HG03378 (cell line): ENCODE measurements around the gene APIP.

Source experiments
- ATAC-seq: cut with Tn5 transposase; IDR thresholded peaks from one replicate; pipeline ENCODE4 v1.9.1; 2021; ENCODE audit warnings: mild to moderate bottlenecking, moderate library complexity; ENCODE audit not compliant: unreplicated experiment

Gene APIP

DNA sequence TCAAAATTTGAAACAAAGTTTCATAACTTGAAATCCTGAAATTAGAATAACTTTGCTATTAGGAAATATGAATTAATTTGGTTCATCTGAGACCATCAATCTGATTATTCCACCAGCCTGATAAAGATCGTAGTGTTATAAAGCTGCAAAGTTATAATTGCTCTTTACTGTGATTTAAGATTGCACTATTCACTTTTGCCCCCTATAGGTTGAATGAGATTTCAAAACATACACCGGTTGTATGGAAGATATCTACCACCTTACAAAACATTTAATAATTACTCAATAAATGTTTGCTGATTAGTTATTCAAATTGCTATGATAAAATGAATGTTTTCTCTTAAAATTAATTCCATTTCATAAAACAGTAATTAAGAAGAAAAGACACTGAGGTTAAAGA lies 26.1 kb downstream of the APIP start:
- no peak for ATAC-seq

DNA sequence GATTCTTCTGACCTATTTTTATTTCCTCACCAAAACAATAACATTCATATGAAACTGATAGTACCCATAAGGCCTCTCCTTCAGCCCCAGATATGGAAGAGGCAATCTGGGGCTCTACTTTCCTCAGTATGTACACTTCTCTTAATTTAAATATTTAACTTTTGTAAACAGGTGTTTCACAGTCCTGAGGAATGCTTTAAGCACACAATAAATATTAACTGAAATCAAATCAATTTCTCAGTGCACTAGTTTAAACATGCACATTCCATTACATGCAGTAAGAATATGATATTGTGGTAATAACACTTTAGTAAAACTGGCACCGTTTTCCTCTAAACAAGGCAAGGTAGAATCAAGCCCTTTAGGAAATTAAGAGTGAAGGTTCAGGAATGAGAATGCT lies 28.9 kb downstream of the APIP start:
- no peak for ATAC-seq

DNA sequence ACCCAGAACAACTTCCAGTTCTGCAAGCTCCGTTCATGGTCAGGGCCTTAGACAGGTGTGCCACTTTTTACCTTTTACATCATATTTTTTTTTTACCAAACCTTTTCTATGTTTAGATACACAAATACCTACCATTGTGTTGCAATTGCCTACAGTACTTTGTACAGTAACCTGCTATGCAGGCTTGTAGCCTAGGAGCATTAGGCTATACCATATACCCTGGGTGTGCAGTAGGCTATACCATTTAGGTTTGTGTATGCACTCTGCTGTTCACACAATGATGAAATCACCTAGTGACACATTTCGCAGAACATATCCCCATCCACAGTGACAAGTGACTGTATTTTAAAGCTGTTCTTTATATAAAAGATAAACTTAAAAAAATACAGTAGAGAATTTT lies 29.6 kb downstream of the APIP start:
- no peak for ATAC-seq

GRCh38 chr11:34881900-34882299 lies 34.3 kb downstream of the APIP start:
- no peak for ATAC-seq

DNA sequence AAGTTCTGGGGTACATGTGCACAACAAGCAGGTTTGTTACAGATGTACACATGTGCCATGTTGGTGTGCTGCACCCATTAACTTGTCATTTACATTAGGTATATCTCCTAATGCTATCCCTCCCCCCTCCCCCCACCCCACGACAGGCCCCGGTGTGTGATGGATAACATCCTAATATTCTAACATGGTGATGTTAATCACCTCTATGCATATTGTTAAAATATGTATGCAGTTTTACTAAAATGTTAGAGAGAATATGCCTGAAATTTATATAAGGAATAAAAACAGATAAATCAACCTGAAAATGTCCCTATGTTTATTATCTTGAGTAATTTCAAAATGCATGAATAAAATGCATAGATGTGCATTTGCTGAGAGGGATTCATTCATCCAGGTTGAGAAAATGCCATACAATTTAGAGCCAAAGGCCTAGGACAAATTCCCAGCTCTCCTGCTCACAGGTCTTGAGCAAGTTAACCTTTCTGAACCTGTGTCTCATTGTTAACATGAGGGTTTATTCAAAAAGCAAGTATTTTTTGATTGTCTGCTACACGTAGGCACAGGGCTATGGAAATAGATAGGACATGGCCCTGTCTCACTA lies 38.7 kb downstream of the APIP start:
- ATAC-seq, result no peak

DNA sequence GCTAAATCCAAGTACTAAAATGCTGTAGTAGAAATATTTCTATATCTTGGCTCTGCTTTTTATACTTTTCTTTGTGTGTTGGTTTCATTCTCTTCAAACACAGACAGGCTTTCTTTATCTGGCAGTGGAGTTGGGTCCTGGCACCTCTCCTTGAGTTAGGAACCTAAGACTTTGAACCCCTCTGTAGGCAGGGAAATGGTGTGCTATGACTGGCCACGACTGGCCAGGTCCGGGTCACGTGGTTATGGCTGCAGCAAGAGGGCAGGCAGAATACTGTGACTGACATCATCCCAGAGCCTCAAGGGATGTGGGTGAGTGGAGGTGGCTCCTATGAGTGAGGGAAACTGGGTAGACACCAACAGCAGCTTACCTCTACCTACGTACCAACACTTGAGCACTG lies 42.0 kb downstream of the APIP start:
- no peak for ATAC-seq

GRCh38 chr11:34870548-34871196 lies 45.5 kb downstream of the APIP start:
- ATAC-seq, result no peak

- ATAC-seq, result no peak
Observed at GRCh38 chr11:34869425-34869824, 46.8 kb downstream of the APIP start.

DNA sequence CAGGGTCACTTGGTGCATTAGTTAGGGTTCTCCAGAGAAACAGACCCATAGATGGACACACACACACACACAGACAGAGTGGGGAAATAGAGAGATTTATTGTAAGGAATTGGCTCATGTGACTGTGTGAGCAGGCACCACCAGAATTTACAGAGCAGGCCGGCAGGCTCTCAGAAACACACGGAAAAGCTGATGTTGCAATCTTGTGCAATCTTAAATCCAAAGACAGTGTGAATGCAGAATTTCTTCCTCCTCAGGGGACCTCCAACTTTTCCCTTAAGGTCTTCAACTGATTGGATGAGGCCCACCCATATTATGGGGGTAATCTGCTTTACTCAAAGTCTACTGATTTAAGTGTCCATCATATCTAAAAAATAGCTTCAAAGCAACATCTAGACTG lies 49.8 kb downstream of the APIP start:
- ATAC-seq, result no peak

GRCh38 chr11:34865261-34865660 lies 50.9 kb downstream of the APIP start:
- ATAC-seq, result no peak

- ATAC-seq, result no peak
Observed at GRCh38 chr11:34864424-34864823, 51.8 kb downstream of the APIP start.

GRCh38 chr11:34863048-34863447 lies 53.1 kb downstream of the APIP start:
- no peak for ATAC-seq

- no peak for ATAC-seq
Observed at GRCh38 chr11:34860518-34860917, 55.7 kb downstream of the APIP start.

DNA sequence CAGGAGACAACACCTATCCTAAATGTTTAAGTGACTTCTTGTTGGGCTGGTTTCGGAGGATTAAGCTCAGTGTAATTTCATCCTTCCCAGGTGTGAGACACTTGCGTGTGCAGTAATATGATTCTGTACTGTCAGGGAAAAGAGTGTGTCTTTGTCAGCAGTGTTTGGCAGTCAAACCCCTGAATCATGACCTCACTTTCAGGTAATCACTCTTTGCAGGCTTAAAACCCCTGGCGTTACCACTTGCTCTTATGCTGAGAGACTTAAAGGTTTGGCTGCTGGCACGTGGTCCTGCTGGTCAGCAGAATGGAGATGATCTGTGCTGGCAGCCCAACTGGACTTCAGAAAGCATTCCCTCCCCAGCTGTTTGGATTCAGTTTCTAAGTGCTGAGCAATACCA lies 56.1 kb downstream of the APIP start:
- ATAC-seq, result no peak

- ATAC-seq, result no peak
Observed at GRCh38 chr11:34859496-34859895, 56.7 kb downstream of the APIP start.

DNA sequence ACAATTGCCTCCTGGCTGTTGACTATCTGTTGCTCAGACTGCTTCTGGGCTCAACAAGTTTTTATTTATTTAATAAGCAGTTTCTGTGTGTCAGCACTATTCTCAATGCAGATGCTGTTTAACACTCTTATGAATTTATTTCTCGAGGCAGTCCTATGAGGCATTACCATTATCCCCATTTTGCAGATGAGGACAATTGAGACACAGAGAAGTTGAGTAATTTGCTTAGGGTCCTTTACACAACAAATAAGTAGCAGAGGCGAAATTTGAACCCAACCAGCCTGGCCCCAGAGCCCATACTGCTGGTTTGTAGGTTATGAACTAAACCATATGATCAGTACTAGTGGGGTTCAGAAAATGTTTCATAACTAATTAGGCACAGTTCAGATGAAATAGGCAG lies 58.7 kb downstream of the APIP start:
- no peak for ATAC-seq

GRCh38 chr11:34856251-34856650 lies 59.9 kb downstream of the APIP start:
- ATAC-seq, result no peak

DNA sequence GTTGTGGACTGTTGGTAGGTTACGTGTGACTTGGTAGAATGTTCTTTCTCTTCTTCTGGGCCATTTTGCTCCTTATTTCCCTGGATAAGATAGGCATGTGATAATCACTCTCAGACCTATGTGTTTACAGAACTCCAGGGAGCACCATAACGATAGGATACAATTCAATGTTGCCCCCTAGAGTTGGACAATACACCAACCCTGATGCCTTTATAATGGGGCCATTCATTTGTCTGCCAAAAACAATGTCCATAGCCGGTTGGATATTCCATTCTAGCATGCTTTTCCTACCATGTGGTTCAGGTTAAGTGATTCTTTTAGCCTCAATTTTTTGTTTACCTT lies 60.5 kb downstream of the APIP start:
- no peak for ATAC-seq

DNA sequence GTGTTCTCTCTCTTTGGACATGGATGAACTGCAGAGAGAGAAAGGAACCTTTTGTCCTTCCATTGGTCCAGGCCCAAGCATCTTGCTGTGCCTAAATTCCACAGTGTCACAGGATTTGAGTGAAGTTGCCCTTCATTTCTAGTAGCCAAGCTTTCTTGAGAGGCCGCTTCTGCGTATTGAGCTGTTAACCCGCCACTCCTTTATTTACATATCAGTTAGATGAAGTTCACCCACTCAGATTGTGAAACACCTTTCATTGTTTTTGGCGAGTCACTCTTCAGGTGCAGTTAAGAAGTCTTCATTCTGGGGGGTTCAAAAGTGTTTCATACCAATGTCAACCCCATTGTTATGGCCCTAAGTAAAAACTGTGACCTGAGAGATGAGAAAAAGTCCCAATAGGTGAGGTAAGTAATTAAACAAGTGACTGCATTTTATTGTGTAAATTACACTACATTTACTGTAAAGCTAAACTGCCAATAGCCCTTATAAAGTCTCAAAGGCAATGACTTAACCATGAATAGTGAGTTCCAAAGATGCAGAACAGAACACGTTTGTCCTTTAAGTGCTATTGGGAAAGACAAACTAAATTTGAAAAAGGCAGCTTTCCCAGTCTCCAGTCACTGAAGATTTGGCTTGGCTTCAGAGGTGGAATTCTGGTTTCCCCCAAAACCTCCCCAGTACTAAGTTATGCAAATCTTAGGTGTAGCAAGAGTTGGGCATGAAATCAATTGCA lies 61.0 kb downstream of the APIP start:
- no peak for ATAC-seq

GRCh38 chr11:34851916-34852315 lies 64.3 kb downstream of the APIP start:
- ATAC-seq, result no peak

DNA sequence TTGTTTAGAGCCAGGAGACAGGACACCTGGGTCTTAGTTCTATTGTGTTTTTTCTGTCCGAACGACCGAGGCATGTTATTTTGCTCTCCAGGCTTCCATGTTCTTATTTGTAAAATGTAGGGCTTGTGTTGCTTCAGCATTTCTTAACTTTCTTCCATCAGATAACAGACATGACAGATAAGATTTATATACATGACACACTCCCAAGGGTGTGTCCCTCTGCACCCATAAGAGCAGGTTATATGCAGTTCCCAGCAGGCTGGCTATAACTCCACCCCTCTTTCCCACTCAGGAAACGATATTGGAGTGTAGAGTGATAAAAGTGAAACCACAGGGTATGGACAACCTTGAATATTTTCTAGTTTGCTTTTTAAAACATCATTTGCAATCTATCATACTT lies 65.8 kb downstream of the APIP start:
- no peak for ATAC-seq

GRCh38 chr11:34846467-34846866 lies 69.7 kb downstream of the APIP start:
- no peak for ATAC-seq
